ENCODE results near the gene CIAO1.

GRCh38 chr2:96218508-96219131 is 47.4 kb upstream of the CIAO1 start:
- TF ChIP-seq CTCF (conservative IDR thresholded peaks at IDR 0.05; ENCODE audit: low read depth, low read length), result no peak
- no peak for TF ChIP-seq EZH2 (IDR thresholded peaks at IDR 0.05; ENCODE audit: borderline replicate concordance, low read depth, low read length, poor library complexity, severe bottlenecking)
